Esophagus muscularis mucosa (tissue), 4 donors: Measurements from ENCODE around the gene RINT1.

Experiments
- EP300 ChIP-seq: sonication (generic); formaldehyde crosslinking; IDR thresholded peaks from one replicate; pipeline ENCODE4 v1.6.1; 2017; ENCODE audit warnings: antibody characterized with exemption
- POLR2A ChIP-seq: fragments of 450-650 bp; IDR thresholded peaks from one replicate; pipeline ENCODE4 v1.6.1; 2017; ENCODE audit warnings: antibody characterized with exemption, moderate library complexity, mild to moderate bottlenecking, low read depth
- POLR2AphosphoS5 ChIP-seq, 2 donors: sonication (generic); formaldehyde crosslinking; IDR thresholded peaks; one replicate each; pipeline ENCODE4 v1.6.1; 2017; ENCODE audit warnings: antibody characterized with exemption in 2 of 2
- TF ChIP-seq, protein P1 (sequence below), 3 experiments: fragments of 200-600 bp in 2 of 3; fragments of 450-650 bp in 1 of 3; sonication (generic) in 2 of 3; IDR thresholded peaks; one replicate each; pipeline ENCODE4 v1.5.1; 2017 to 2019; ENCODE audit warnings: antibody characterized with exemption in 3 of 3, mild to moderate bottlenecking in 2 of 3, moderate library complexity in 1 of 3

DNA sequence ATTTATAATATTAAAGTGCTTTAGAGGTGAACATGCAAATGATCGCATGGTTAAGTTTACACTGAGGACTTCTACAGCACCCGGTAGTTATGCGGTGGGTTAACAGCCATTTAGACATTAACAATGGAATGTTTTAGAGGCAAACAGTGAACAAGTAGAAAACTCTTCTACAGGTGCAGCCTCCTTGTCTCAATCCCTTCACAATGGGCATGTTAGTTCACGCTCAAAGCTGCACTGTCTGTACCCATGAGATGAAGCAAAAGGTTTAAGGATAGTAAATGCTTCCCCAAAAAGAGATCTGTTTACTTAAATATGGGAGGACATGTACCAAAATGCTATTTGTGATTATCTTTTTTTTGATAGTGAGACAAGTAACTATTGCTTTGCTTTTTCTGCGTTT lies 35.0 kb upstream of the RINT1 start:
- TF ChIP-seq, protein P1, sequence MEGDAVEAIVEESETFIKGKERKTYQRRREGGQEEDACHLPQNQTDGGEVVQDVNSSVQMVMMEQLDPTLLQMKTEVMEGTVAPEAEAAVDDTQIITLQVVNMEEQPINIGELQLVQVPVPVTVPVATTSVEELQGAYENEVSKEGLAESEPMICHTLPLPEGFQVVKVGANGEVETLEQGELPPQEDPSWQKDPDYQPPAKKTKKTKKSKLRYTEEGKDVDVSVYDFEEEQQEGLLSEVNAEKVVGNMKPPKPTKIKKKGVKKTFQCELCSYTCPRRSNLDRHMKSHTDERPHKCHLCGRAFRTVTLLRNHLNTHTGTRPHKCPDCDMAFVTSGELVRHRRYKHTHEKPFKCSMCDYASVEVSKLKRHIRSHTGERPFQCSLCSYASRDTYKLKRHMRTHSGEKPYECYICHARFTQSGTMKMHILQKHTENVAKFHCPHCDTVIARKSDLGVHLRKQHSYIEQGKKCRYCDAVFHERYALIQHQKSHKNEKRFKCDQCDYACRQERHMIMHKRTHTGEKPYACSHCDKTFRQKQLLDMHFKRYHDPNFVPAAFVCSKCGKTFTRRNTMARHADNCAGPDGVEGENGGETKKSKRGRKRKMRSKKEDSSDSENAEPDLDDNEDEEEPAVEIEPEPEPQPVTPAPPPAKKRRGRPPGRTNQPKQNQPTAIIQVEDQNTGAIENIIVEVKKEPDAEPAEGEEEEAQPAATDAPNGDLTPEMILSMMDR (IDR thresholded peaks at IDR 0.05) = no peak
- TF ChIP-seq POLR2A = no peak
- TF ChIP-seq POLR2AphosphoS5 (IDR thresholded peaks at IDR 0.05) = no peak
- TF ChIP-seq EP300 = no peak
